DND-41 (cell line): ENCODE measurements around the gene PDE3B.

Experiments
- EZH2 ChIP-seq: IDR thresholded peaks from 3 replicates; pipeline ENCODE4 v1.6.1; 2012; ENCODE audit warnings: borderline replicate concordance, low read depth, mild to moderate bottlenecking, moderate library complexity, low read length, inconsistent platforms; ENCODE audit not compliant: severe bottlenecking
- TF ChIP-seq, protein P1 (sequence below): IDR thresholded peaks from 2 replicates; pipeline ENCODE4 v1.5.1; 2012; ENCODE audit warnings: borderline replicate concordance, low read length, moderate library complexity, mild to moderate bottlenecking; ENCODE audit not compliant: poor library complexity, severe bottlenecking; ENCODE audit errors: extremely low read depth

DNA sequence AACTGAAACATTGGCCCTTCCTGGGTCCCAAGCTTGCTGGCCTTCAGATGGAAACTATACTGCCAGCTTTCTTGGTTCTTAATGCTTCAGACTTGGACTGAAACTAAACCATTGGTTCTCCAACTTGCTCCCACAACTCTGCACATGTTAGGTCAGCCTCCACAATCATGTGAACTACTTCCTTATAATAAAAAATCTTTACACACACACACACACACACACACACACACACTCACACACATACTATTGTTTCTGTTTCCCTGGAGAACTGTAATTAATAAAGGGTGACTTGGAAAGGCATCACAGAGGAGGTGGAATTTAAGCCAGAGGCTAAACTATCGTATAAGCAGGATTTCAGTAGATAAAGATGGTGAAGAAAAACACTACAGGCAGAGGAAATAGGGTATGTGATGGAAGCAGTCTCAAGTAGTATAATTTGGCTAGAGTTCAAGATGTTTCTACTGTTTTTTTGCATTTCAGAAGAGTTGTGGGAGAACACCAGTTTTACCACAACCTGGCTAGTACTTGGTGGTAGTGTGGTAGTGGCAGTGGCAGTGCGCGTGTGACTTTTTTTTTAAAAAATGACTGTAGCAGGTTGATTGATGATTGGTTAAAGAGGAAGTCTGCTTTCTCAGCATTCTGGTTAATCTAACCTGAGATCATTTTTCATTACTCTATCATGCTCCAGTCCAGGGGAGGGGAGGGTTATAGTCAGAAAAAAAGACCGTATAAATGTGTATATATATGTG, 70.1 kb downstream of the PDE3B start:
- TF ChIP-seq EZH2: no peak
- TF ChIP-seq, protein P1, sequence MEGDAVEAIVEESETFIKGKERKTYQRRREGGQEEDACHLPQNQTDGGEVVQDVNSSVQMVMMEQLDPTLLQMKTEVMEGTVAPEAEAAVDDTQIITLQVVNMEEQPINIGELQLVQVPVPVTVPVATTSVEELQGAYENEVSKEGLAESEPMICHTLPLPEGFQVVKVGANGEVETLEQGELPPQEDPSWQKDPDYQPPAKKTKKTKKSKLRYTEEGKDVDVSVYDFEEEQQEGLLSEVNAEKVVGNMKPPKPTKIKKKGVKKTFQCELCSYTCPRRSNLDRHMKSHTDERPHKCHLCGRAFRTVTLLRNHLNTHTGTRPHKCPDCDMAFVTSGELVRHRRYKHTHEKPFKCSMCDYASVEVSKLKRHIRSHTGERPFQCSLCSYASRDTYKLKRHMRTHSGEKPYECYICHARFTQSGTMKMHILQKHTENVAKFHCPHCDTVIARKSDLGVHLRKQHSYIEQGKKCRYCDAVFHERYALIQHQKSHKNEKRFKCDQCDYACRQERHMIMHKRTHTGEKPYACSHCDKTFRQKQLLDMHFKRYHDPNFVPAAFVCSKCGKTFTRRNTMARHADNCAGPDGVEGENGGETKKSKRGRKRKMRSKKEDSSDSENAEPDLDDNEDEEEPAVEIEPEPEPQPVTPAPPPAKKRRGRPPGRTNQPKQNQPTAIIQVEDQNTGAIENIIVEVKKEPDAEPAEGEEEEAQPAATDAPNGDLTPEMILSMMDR: no peak
